K562 (cell line): ENCODE data around the gene CCT4. TPM values are rescaled to one million over a fixed set of nuclear protein-coding genes. Genes with fewer than 3 reads are reported as not detected.
A peak's percentile ranks its signal among the peaks of the same experiment; 100 is the strongest.

ENCODE experiments used
- ATAC-seq: fragments of 200-7000 bp; cut with Tn5 transposase; 3 replicates; pipeline ENCODE4 v1.9.1; 2020; ENCODE audit warnings: moderate library complexity
- BruUV-seq: library from RNA; stranded (reverse); fragments of 400-500 nt; replicated peaks from 2 replicates; lab custom pipeline; 2021; lab: Mats Ljungman, UMichigan
- CTCF ChIA-PET: fragments of 300-600 bp; formaldehyde crosslinking; extraction: SDS; loops from one replicate; lab custom pipeline; 2021; ENCODE audit warnings: low intra/inter-chr PET ratio; lab: Yijun Ruan, JAX
- POLR2A ChIA-PET: fragments of 300-600, 350-650 bp; sonication (Branson Sonifier 250); formaldehyde crosslinking; extraction: SDS; loops from one replicate; lab custom pipeline; 2021; ENCODE audit warnings: antibody characterized with exemption, inconsistent platforms; lab: Yijun Ruan, JAX
- DNase-seq, 4 experiments: peaks; one replicate each; pipeline versions ENCODE4 v3.0.0 to v3.0.0-alpha.2; 2011 to 2018; ENCODE audit warnings: low spot score in 3 of 4, mixed read lengths in 3 of 4; ENCODE audit errors: extremely low read depth in 1 of 4
- FAIRE-seq: peaks from 2 replicates; lab custom pipeline; 2011; peaks lifted over from hg19 to GRCh38; lab: Jason Lieb, UNC
- H2AFZ ChIP-seq: 2 replicates; pipeline ENCODE4 v1.6.0; 2011; ENCODE audit warnings: low read depth, low read length, control low read depth, inconsistent platforms
- H3K27ac ChIP-seq: fragments of 200-600 bp; 3 replicates; pipeline ENCODE4 v1.8.0; 2011; ENCODE audit warnings: low read depth, mild to moderate bottlenecking, control low read depth, inconsistent platforms, low read length, moderate library complexity, mixed read lengths; ENCODE audit errors: extremely low read depth
- H3K27me3 ChIP-seq, 2 experiments: fragments of 300-600 bp in 1 of 2; 2 replicates in 1 of 2; 3 replicates in 1 of 2; pipeline versions ENCODE4 v1.6.0 to v1.8.0; 2011; ENCODE audit warnings: inconsistent platforms in 2 of 2, low read length in 2 of 2, mild to moderate bottlenecking in 1 of 2, mixed read lengths in 1 of 2, moderate library complexity in 1 of 2; ENCODE audit not compliant: control insufficient read depth in 2 of 2, insufficient read depth in 2 of 2
- H3K36me3 ChIP-seq: fragments of 300-600 bp; 3 replicates; pipeline ENCODE4 v1.8.0; 2011; ENCODE audit warnings: mild to moderate bottlenecking, low read length, inconsistent platforms; ENCODE audit not compliant: control insufficient read depth, insufficient read depth
- H3K4me1 ChIP-seq, 2 experiments: fragments of 200-600 bp in 1 of 2; replicated peaks in 1 of 2; 2 replicates in 1 of 2; 3 replicates in 1 of 2; pipeline versions ENCODE4 v1.5.1 to v1.8.0; 2011; ENCODE audit warnings: inconsistent platforms in 2 of 2, low read length in 2 of 2, mild to moderate bottlenecking in 1 of 2, mixed read lengths in 1 of 2, moderate library complexity in 1 of 2; ENCODE audit not compliant: control insufficient read depth in 2 of 2, insufficient read depth in 2 of 2
- H3K4me2 ChIP-seq: 2 replicates; pipeline ENCODE4 v1.6.1; 2011; ENCODE audit warnings: low read length, control low read depth, inconsistent platforms, mixed read lengths; ENCODE audit not compliant: insufficient read depth
- H3K4me3 ChIP-seq: fragments of 200-600 bp; sonication (generic), shearing (Covaris generic); 2 replicates; pipeline ENCODE4 v1.5.1; 2016; ENCODE audit warnings: control low read depth, inconsistent platforms
- H3K79me2 ChIP-seq: fragments of 200-600 bp; 3 replicates; pipeline ENCODE4 v1.8.0; 2011; ENCODE audit warnings: low read length, inconsistent platforms; ENCODE audit not compliant: control insufficient read depth, insufficient read depth
- H3K9ac ChIP-seq, 2 experiments: 2 replicates each; pipeline versions ENCODE4 v1.6.0 to v1.6.1; 2011; ENCODE audit warnings: low read depth in 2 of 2, low read length in 2 of 2, control low read depth in 1 of 2, inconsistent platforms in 1 of 2, mild to moderate bottlenecking in 1 of 2, mixed read lengths in 1 of 2; ENCODE audit not compliant: insufficient read depth in 1 of 2
- H3K9me1 ChIP-seq: one replicate; pipeline ENCODE4 v1.6.0; 2011; ENCODE audit warnings: inconsistent platforms, mild to moderate bottlenecking, low read length, moderate library complexity; ENCODE audit not compliant: control insufficient read depth, insufficient read depth
- H3K9me3 ChIP-seq: replicated peaks from 2 replicates; pipeline ENCODE4 v1.5.1; 2011; ENCODE audit warnings: low read depth, low read length, inconsistent platforms; ENCODE audit not compliant: control insufficient read depth, insufficient read depth
- H4K20me1 ChIP-seq: replicated peaks from 2 replicates; pipeline ENCODE4 v1.6.1; 2011; ENCODE audit warnings: low read length, inconsistent platforms, mixed read lengths; ENCODE audit not compliant: control insufficient read depth, insufficient read depth
- CEBPG ChIP-seq, 3 experiments: fragments of 200-800 bp in 1 of 3; sonication (Bioruptor generic) in 1 of 3; sonication (generic) in 1 of 3; formaldehyde crosslinking in 1 of 3; IDR thresholded peaks in 2 of 3; conservative IDR thresholded peaks in 1 of 3; 2 replicates each; pipeline versions ENCODE4 v1.6.1 to v1.8.0; 2016 to 2022; ENCODE audit warnings: missing compliant biosample characterization in 2 of 3, missing genetic modification characterization in 2 of 3, mild to moderate bottlenecking in 1 of 3, missing genetic modification reagents in 1 of 3
- PKNOX1 ChIP-seq: fragments of 450-650 bp; IDR thresholded peaks from 2 replicates; pipeline ENCODE4 v1.6.1; 2016
- PTBP1 ChIP-seq: fragments of 200-400 bp; formaldehyde crosslinking; IDR thresholded peaks from 2 replicates; pipeline ENCODE4 v1.6.1; 2017; ENCODE audit warnings: low read depth, low read length
- RBBP5 ChIP-seq: fragments of 200-600 bp; sonication (generic); IDR thresholded peaks from 2 replicates; pipeline ENCODE4 v1.6.1; 2012; ENCODE audit warnings: borderline replicate concordance, mild to moderate bottlenecking, low read length, control low read depth, inconsistent platforms; ENCODE audit not compliant: insufficient read depth, poor library complexity, severe bottlenecking
- TBL1XR1 ChIP-seq, 2 experiments: IDR thresholded peaks; 2 replicates each; pipeline ENCODE4 v1.6.1; 2012; ENCODE audit warnings: improper control_type of control experiment in 2 of 2, low read length in 2 of 2, mild to moderate bottlenecking in 1 of 2
- WGBS: fragments of 100-300 bp; shearing (Covaris generic); methylation state at CpG from one replicate; pipeline ENCODE4 v1.1.6; 2016; ENCODE audit warnings: low coverage, mixed read lengths; ENCODE audit not compliant: insufficient coverage; ENCODE audit errors: missing lambda C conversion rate; 5-methylcytosine and 5-hydroxymethylcytosine counted together
- in situ Hi-C: fragments of 300-500 bp; cut with MboI; formaldehyde crosslinking; loops from 4 replicates; pipeline ENCODE4 v1.15.0; 2018; ENCODE audit warnings: inconsistent platforms, mixed read lengths
- intact Hi-C: fragments of 100-400 bp; cut with micrococcal nuclease; formaldehyde crosslinking; loops from 2 replicates; pipeline ENCODE4 v1.14.2; 2022
- polyA plus RNA-seq, 8 experiments: library from polyadenylated mRNA; depleted of rRNA in 4 of 8; stranded (reverse) in 5 of 8; unstranded in 3 of 8; fragments of >200 nt; fragmentation: Nextera tagmentation in 2 of 8; fragmentation: Illumina TruSeq in 1 of 8; extraction: Ambion mirVana in 2 of 8; extraction: Trizol in 1 of 8; gene quantifications; 2 replicates each; pipeline versions ENCODE4 v1.2.1 to v1.2.3, GENCODE V29; 2011 to 2014; ENCODE audit warnings: inconsistent platforms in 1 of 8, missing spikeins in 1 of 8
- total RNA-seq, 7 experiments: library from RNA; depleted of rRNA in 6 of 7; stranded (reverse); fragments of >200 nt in 6 of 7; fragmentation: Illumina TruSeq in 2 of 7; extraction: Trizol in 2 of 7; gene quantifications; 2 replicates each; pipeline versions ENCODE4 v1.2.1 to v1.2.3, GENCODE V29; 2011 to 2021; ENCODE audit warnings: low replicate concordance in 1 of 7

CCT4 gene
- total and polyA plus RNA-seq, 9 of the 15 experiments (the other 6 are each of a cell fraction or from before 2014, with no cell fraction given) = 101 to 368 (median 303) TPM

GRCh38 chr2:61909116-61909515, 20.7 kb upstream of the CCT4 start:
- Histone ChIP-seq H3K4me2 (no peak overlapping the region), H2AFZ (no peak overlapping the region), H3K9ac (no peak overlapping the region), H3K4me3 (no peak overlapping the region), H3K9me1 (no peaks in the 10 kb centered on the region), H3K4me1 (peaks cover 0 to 4% of the 10 kb centered on the region in 2 experiments; a peak in 1 of 5 replicates), H3K79me2 (peaks cover 2% of the 10 kb centered on the region; the same call in 1 of the 3 replicates), H3K36me3 (no peaks in the 10 kb centered on the region), H3K9me3 (no peaks in the 10 kb centered on the region), H3K27me3 (no peaks in the 10 kb centered on the region), H3K27ac (no peak overlapping the region), H4K20me1 (no peaks in the 10 kb centered on the region)
- in situ Hi-C loops (no loop called here), intact Hi-C loops (loop anchor here (10.0 kb wide), 1 partner anchor 774 kb away; no protein-coding TSS in a partner anchor)
- no peak for DNase-seq
- no peak for ATAC-seq
- FAIRE-seq = no peak
- ChIA-PET CTCF (no interaction called here), POLR2A (interaction anchor here (1.0 kb wide), 1 partner anchor 21 kb away, joined by 3 read pairs; no protein-coding TSS in a partner anchor)
- WGBS = 90% methylated on average over 6 of the region's 8 CpGs
- no TSS peak for BruUV-seq
- TF ChIP-seq CEBPG (CRISPR knock-in tag; IDR thresholded peaks at IDR 0.05) (no peak), CEBPG (tag; conservative IDR thresholded peaks at IDR 0.05 in 1 of 2, IDR thresholded peaks at IDR 0.05 in 1 of 2) (peak in 1 of 2 experiments; percentile 55; a peak in 1 of 4 replicates), PTBP1 (no peak)

- Histone ChIP-seq H3K4me3 (peak overlapping the region; percentile 70), H3K27me3 (no peaks in the 10 kb centered on the region), H2AFZ (peak overlapping the region; percentile 88), H3K9ac (peak overlapping the region; percentile 75 to 91; a peak in 3 of 4 replicates), H3K4me2 (peak overlapping the region; percentile 83), H3K36me3 (no peaks in the 10 kb centered on the region), H4K20me1 (no peaks in the 10 kb centered on the region), H3K9me3 (no peaks in the 10 kb centered on the region), H3K9me1 (no peaks in the 10 kb centered on the region), H3K27ac (no peak overlapping the region; the same call in 2 of the 3 replicates), H3K4me1 (peaks cover 0 to 4% of the 10 kb centered on the region in 2 experiments; a peak in 1 of 5 replicates), H3K79me2 (peaks cover 2% of the 10 kb centered on the region; the same call in 1 of the 3 replicates)
- FAIRE-seq (no peak), ATAC-seq (peak; percentile 68), DNase-seq (peak in 1 of 4 experiments; percentile 16)
- WGBS = 0% methylated on average over 6 of the region's 6 CpGs
- CTCF ChIA-PET = no interaction called here
- BruUV-seq = no TSS peak
- intact Hi-C loops (loop anchor here (10.0 kb wide), 1 partner anchor 771 kb away; no protein-coding TSS in a partner anchor), in situ Hi-C loops (no loop called here)
- 0 out of 2 replicates have a peak, but pooled peaks have one; percentile 41 for TF ChIP-seq PKNOX1
- no peak for TF ChIP-seq TBL1XR1 (IDR thresholded peaks at IDR 0.05; ENCODE audit: low read length in 2 of 2)
- peak; percentile 3 for TF ChIP-seq RBBP5
- POLR2A ChIA-PET = interaction anchor here (0.7 to 1.5 kb wide), 2 partner anchors 9 to 11 kb away, joined by 3 read pairs; no protein-coding TSS in a partner anchor
Measured at GRCh38 chr2:61906186-61906470, 17.7 kb upstream of the CCT4 start.
